ENCODE measurements around the gene R3HDM1. TPM values are rescaled to one million over a fixed set of nuclear protein-coding genes. Genes with fewer than 3 reads are reported as not detected.
A peak's percentile ranks its signal among the peaks of the same experiment; 100 is the strongest.
"Not testable (repeated sequence)": the region's sequence is repeated elsewhere in the genome, so short reads cannot be mapped to it uniquely, and the experiment has no call there.

R3HDM1 gene
- total RNA-seq, 4 donors from 2014 or later = 9.7 to 17.5 (median 11.3) TPM

DNA sequence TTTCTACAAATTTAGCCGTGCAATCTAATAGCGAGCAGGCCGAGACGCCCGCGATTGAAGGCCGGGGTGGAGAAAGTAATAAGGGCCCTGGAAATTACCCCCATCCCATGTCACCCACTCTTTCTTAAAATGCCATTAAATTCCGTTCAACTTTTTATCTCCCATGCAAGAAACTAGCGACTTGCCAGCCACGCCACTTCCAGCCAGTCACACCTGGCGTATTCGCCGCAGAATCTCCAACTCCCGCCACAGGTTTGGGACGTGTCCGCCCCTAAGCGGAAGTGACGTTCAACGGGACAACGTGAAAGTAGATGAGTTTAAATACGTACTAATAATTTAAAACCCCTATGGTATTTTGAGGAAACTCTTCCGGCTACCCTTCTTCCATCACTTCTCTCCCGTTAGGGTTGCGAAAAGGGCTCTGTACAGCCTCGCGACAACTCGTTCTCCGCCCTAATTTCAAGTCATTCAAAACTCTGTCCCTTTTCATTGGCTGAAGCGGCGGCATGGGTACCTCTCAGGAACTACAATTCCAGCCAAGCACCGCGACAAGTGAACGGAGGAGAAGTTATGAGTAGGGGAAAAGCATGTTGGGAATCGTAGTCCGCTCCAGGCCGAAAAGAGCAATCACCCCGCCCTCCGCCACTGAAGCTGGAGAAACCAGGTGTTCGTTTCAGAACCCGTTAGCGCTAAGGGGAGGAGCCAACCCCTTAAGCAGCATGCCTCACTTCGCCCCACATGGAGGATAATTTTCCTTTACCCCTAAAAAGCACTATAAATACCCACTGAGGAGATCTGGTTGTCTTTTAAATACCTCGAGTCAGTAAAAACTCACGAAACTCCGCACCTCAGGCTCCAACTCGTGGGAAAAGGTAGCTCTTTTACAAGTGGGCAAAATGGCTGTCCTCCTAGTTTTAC is 712 bp upstream of the R3HDM1 start, which contains the start of gene ZRANB3:
TSS of gene ZRANB3 (minus strand) at position 906 of the 918 bp plus-strand sequence.
- TF ChIP-seq, protein P1, sequence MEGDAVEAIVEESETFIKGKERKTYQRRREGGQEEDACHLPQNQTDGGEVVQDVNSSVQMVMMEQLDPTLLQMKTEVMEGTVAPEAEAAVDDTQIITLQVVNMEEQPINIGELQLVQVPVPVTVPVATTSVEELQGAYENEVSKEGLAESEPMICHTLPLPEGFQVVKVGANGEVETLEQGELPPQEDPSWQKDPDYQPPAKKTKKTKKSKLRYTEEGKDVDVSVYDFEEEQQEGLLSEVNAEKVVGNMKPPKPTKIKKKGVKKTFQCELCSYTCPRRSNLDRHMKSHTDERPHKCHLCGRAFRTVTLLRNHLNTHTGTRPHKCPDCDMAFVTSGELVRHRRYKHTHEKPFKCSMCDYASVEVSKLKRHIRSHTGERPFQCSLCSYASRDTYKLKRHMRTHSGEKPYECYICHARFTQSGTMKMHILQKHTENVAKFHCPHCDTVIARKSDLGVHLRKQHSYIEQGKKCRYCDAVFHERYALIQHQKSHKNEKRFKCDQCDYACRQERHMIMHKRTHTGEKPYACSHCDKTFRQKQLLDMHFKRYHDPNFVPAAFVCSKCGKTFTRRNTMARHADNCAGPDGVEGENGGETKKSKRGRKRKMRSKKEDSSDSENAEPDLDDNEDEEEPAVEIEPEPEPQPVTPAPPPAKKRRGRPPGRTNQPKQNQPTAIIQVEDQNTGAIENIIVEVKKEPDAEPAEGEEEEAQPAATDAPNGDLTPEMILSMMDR (IDR thresholded peaks at IDR 0.05) = no peak
- TF ChIP-seq POLR2A (IDR thresholded peaks at IDR 0.05) = no peak
- H3K4me3 ChIP-seq (ENCODE audit: low read depth, poor library complexity, severe bottlenecking) = peak within 1 kb of the TSS; percentile 99
- intact Hi-C loops (cut with DNase I; ENCODE audit: low total_unique reads) = no loop called here
- peak; percentile 96 to 98 for DNase-seq (ENCODE audit: low spot score in 2 of 2)
- 0 to 1% methylated on average over 46 of the region's 46 CpGs for WGBS, 2 donors

GRCh38 chr2:135532581-135532980 is 1.3 kb downstream of the R3HDM1 start:
- no peak overlapping the region for H3K4me3 ChIP-seq (ENCODE audit: low read depth, poor library complexity, severe bottlenecking)
- TF ChIP-seq, protein P1 (IDR thresholded peaks at IDR 0.05) = no peak
- TF ChIP-seq POLR2A (IDR thresholded peaks at IDR 0.05) = no peak
- DNase-seq (ENCODE audit: low spot score in 2 of 2) = no peak
- 40 to 41% methylated on average over 3 of the region's 3 CpGs for WGBS, 2 donors
- intact Hi-C loops (cut with DNase I; ENCODE audit: low total_unique reads) = no loop called here

GRCh38 chr2:135533545-135533944 is 2.3 kb downstream of the R3HDM1 start:
- H3K4me3 ChIP-seq (ENCODE audit: low read depth, poor library complexity, severe bottlenecking); intact Hi-C loops (cut with DNase I; ENCODE audit: low total_unique reads); DNase-seq (ENCODE audit: low spot score in 2 of 2): not testable (repeated sequence)
- WGBS, 2 donors = 97% methylated on average over 15 of the region's 15 CpGs

GRCh38 chr2:135546436-135546835 is 15.2 kb downstream of the R3HDM1 start:
- no peak for DNase-seq (ENCODE audit: low spot score in 2 of 2)
- no peak overlapping the region for H3K4me3 ChIP-seq (ENCODE audit: low read depth, poor library complexity, severe bottlenecking)
- TF ChIP-seq, protein P1 (IDR thresholded peaks at IDR 0.05) = no peak
- no peak for TF ChIP-seq POLR2A (IDR thresholded peaks at IDR 0.05)
- intact Hi-C loops (cut with DNase I; ENCODE audit: low total_unique reads) = no loop called here
- WGBS, 2 donors = 91 to 92% methylated on average over 3 of the region's 3 CpGs

GRCh38 chr2:135547311-135547710 is 16.0 kb downstream of the R3HDM1 start:
- intact Hi-C loops (cut with DNase I; ENCODE audit: low total_unique reads) = no loop called here
- H3K4me3 ChIP-seq (ENCODE audit: low read depth, poor library complexity, severe bottlenecking) = no peak overlapping the region

DNA sequence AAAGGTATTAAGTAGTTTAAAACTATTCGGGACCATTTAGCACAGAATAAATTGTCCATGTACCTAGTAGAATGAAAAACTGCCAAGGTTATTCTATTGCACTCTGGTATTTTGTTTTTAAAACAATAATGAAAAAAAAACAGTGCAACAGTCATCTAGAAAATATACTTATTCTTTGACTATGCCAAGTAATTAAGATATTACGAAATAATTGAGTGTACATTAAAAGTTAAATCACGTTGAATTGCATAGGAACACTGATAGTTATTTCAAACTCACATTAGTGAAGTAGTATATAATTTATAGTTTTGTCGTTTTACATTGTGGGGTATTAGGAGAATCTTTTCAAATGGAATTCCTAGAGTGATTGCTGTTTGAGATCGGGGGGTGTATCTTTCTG is 20.1 kb downstream of the R3HDM1 start:
- H3K4me3 ChIP-seq (ENCODE audit: low read depth, poor library complexity, severe bottlenecking) = no peak overlapping the region
- DNase-seq (ENCODE audit: low spot score in 2 of 2) = no peak
- intact Hi-C loops (cut with DNase I; ENCODE audit: low total_unique reads) = no loop called here
- WGBS, 2 donors = 83 to 87% methylated on average over 5 of the region's 5 CpGs
- TF ChIP-seq POLR2A (IDR thresholded peaks at IDR 0.05) = no peak
- TF ChIP-seq, protein P1 (IDR thresholded peaks at IDR 0.05) = no peak

More at GRCh38 chr2:135547311-135547710, 16.0 kb downstream of the R3HDM1 start:
- WGBS, 2 donors = 94 to 95% methylated on average over 3 of the region's 3 CpGs
- TF ChIP-seq POLR2A (IDR thresholded peaks at IDR 0.05) = no peak
- TF ChIP-seq, protein P1 (IDR thresholded peaks at IDR 0.05) = no peak
- DNase-seq (ENCODE audit: low spot score in 2 of 2) = no peak

Measured in lower leg skin (tissue), 4 donors.